ENCODE measurements around the gene DENND5B. TPM values are rescaled to one million over a fixed set of nuclear protein-coding genes. Genes with fewer than 3 reads are reported as not detected.

The DENND5B gene
- total RNA-seq, 4 donors from 2014 or later: 1.6 to 9.7 (median 5.8) TPM

DNA sequence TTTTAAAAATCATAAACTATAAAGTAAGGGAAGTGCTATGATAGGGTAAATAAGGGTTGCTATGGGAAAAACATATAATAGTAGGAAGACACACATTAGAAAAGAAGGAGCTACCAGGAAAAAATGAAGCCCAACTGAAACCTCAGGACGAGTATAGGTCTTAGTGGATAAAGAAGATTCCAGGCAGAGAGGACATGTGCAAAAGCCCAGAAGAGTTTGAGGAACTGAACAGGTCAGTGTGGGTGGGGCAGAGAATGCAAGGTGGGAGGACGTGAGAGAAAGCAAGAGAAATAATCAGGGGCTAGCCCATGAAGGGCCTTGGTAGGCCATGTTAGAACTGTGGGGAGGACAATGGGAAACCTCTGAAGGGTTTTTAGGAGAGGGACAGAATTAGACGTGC is 109.5 kb downstream of the DENND5B start:
- 61% methylated on average over 3 of the region's 3 CpGs for WGBS
- Histone ChIP-seq H3K27me3 (no peaks in the 10 kb centered on the region), H3K36me3 (peaks cover 4% of the 10 kb centered on the region), H3K4me1 (no peaks in the 10 kb centered on the region), H3K27ac (no peak overlapping the region), H3K4me3 (no peak overlapping the region), H3K9me3 (no peaks in the 10 kb centered on the region)
- no peak for DNase-seq (ENCODE audit: low spot score in 2 of 2)
- TF ChIP-seq, protein P1, sequence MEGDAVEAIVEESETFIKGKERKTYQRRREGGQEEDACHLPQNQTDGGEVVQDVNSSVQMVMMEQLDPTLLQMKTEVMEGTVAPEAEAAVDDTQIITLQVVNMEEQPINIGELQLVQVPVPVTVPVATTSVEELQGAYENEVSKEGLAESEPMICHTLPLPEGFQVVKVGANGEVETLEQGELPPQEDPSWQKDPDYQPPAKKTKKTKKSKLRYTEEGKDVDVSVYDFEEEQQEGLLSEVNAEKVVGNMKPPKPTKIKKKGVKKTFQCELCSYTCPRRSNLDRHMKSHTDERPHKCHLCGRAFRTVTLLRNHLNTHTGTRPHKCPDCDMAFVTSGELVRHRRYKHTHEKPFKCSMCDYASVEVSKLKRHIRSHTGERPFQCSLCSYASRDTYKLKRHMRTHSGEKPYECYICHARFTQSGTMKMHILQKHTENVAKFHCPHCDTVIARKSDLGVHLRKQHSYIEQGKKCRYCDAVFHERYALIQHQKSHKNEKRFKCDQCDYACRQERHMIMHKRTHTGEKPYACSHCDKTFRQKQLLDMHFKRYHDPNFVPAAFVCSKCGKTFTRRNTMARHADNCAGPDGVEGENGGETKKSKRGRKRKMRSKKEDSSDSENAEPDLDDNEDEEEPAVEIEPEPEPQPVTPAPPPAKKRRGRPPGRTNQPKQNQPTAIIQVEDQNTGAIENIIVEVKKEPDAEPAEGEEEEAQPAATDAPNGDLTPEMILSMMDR (IDR thresholded peaks at IDR 0.05): no peak
- TF ChIP-seq POLR2A (IDR thresholded peaks at IDR 0.05): no peak

DNA sequence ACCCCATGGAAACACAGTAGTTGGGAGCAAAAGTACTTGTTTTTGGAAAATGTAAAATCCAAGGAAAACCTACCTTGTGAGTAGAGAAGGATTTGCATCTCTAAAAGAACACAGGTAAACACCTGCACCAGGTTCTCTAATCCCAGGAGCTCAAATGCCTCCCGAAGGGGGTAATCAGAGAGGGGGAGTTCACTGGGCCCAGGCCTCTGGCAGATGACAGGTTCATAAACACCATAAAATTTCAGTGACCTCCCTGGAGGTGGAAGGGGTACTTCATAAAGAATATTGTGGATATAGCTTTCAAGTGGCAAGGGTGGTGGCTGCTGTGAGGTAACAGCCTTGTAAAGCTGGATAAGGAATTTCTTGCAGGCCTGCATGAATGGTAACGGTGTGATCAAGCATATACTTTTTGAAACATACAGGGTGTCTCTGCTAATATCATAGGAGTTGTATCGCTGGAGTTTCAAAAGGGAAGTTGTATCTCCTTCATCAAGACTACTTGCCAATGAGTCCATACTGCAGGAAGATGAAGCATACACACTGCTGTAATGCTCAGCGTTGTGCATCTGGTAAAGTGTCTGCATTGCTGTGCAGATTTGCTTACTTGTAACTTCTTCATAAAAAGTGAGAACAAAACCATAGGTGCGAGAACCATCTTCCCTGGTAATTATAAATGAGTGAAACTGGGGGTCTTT is 111.3 kb downstream of the DENND5B start:
- no peaks in the 10 kb centered on the region for H3K4me1 ChIP-seq
- H3K4me3 ChIP-seq: no peak overlapping the region
- H3K27ac ChIP-seq: no peak overlapping the region
- no peaks in the 10 kb centered on the region for H3K9me3 ChIP-seq
- DNase-seq (ENCODE audit: low spot score in 2 of 2): no peak
- WGBS: 91% methylated on average over 5 of the region's 5 CpGs
- TF ChIP-seq EP300 (IDR thresholded peaks at IDR 0.05) (no peak), POLR2AphosphoS5 (IDR thresholded peaks at IDR 0.05) (no peak), POLR2A (IDR thresholded peaks at IDR 0.05) (no peak)
- TF ChIP-seq, protein P1 (IDR thresholded peaks at IDR 0.05): no peak
- H3K36me3 ChIP-seq: peaks cover 4% of the 10 kb centered on the region
- H3K27me3 ChIP-seq: no peaks in the 10 kb centered on the region

DNA sequence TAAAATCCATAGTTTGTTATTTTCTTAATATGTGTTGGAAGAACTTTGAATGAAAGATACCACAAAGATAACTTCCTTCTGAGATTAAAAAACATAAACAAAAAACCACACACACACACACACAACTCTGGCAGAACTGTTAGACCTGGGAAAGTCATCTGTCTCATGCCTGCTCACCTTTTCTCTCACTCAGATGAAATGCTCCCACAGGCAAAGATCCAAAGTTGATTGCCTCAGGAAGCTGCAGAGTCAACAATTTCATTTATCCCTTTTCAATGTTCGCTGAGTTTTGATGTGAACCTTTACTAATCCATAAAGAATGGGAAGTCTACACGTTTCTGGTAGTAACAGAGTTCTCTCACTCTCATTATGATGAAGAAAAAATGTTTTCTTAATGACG is 112.0 kb downstream of the DENND5B start:
- Histone ChIP-seq H3K27me3 (no peaks in the 10 kb centered on the region), H3K27ac (no peak overlapping the region), H3K9me3 (no peaks in the 10 kb centered on the region), H3K36me3 (peaks cover 4% of the 10 kb centered on the region), H3K4me3 (no peak overlapping the region), H3K4me1 (no peaks in the 10 kb centered on the region)
- no peak for DNase-seq (ENCODE audit: low spot score in 2 of 2)
- 69% methylated on average over 3 of the region's 3 CpGs for WGBS
- TF ChIP-seq, protein P1 (IDR thresholded peaks at IDR 0.05): no peak
- TF ChIP-seq EP300 (IDR thresholded peaks at IDR 0.05) (no peak), POLR2AphosphoS5 (IDR thresholded peaks at IDR 0.05) (no peak), POLR2A (IDR thresholded peaks at IDR 0.05) (no peak)

DNA sequence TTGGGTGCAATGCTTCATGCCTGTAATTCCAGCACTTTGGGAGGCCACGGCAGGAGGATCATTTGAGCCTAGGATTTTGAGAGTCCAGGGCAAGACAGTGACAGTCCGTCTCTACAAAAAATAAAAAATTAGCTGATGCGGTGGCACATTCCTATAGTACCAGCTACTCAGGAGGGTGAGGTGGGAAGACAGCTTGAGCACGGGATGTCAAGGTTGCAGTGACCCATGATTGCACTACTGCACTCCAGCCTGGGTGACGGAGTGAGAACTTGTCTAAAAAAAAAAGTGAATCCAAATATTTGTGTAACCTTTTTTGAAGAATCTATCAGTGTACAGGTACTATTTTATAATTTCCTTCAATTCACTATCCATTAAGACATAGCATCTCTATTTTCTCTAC is 112.5 kb downstream of the DENND5B start:
- no peaks in the 10 kb centered on the region for H3K4me1 ChIP-seq

DNA sequence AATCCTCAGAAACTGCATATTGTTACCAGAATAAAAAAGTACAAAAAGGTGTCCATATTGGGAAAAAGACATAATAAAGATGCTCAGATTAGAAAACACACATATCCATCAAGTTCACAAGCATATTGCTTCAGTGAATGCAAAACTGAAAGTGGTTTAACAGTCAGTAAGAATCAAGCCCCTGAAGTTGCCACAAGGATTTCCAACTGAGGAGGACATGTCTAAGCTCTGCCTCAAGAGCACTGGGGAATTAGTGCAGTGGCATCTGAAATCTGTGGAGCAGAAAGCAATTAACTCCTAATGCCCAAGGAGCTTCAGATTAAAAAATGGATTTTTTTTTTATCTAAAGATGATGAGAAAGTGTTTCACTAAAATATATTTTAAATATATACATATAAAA is 113.2 kb downstream of the DENND5B start:
- TF ChIP-seq POLR2AphosphoS5 (IDR thresholded peaks at IDR 0.05) (no peak), EP300 (IDR thresholded peaks at IDR 0.05) (no peak), POLR2A (IDR thresholded peaks at IDR 0.05) (no peak)
- TF ChIP-seq, protein P1 (IDR thresholded peaks at IDR 0.05): no peak
- no peak overlapping the region for H3K27ac ChIP-seq
- H3K36me3 ChIP-seq: peaks cover 4% of the 10 kb centered on the region
- DNase-seq (ENCODE audit: low spot score in 2 of 2): no peak
- H3K4me1 ChIP-seq: no peaks in the 10 kb centered on the region
- no peaks in the 10 kb centered on the region for H3K27me3 ChIP-seq
- no peak overlapping the region for H3K4me3 ChIP-seq
- no peaks in the 10 kb centered on the region for H3K9me3 ChIP-seq

More for the DNA sequence above, 112.5 kb downstream of the DENND5B start:
- Histone ChIP-seq H3K27ac (no peak overlapping the region), H3K9me3 (no peaks in the 10 kb centered on the region), H3K4me3 (no peak overlapping the region), H3K36me3 (peaks cover 4% of the 10 kb centered on the region), H3K27me3 (no peaks in the 10 kb centered on the region)
- WGBS: 95% methylated on average over 5 of the region's 5 CpGs
- TF ChIP-seq, protein P1 (IDR thresholded peaks at IDR 0.05): no peak
- TF ChIP-seq EP300 (IDR thresholded peaks at IDR 0.05) (no peak), POLR2A (IDR thresholded peaks at IDR 0.05) (no peak), POLR2AphosphoS5 (IDR thresholded peaks at IDR 0.05) (no peak)
- no peak for DNase-seq (ENCODE audit: low spot score in 2 of 2)

Data from suprapubic skin (tissue), 4 donors.